Measurements from ENCODE around the gene STK17B.

The STK17B gene

GRCh38 chr2:196206804-196207203, 35.4 kb upstream of the STK17B start:
- Histone ChIP-seq H3K27me3 (ENCODE audit: low read length) (no peaks in the 10 kb centered on the region), H3K9me3 (ENCODE audit: insufficient read depth, low read length) (no peaks in the 10 kb centered on the region), H3K4me2 (ENCODE audit: low read depth, low read length, poor library complexity, severe bottlenecking) (no peak overlapping the region), H4K20me1 (ENCODE audit: low read depth, low read length) (no peaks in the 10 kb centered on the region), H3K4me3 (ENCODE audit: insufficient read depth, low read length, poor library complexity, severe bottlenecking) (no peak overlapping the region), H3K36me3 (ENCODE audit: low read length) (no peaks in the 10 kb centered on the region), H3F3A (ENCODE audit: insufficient read depth) (peaks cover 9% of the 10 kb centered on the region; the same call in 1 of the 2 replicates), H3K9me2 (replicated peaks; ENCODE audit: insufficient read depth, low read length) (no peaks in the 10 kb centered on the region), H3K27ac (ENCODE audit: low read depth, low read length) (no peak overlapping the region), H3K79me2 (ENCODE audit: insufficient read depth, low read length) (no peaks in the 10 kb centered on the region), H3K9ac (ENCODE audit: low read length) (no peak overlapping the region), H2AFZ (ENCODE audit: low read depth, low read length, severe bottlenecking) (no peak overlapping the region)
- TF ChIP-seq EZH2phosphoT487 (conservative IDR thresholded peaks at IDR 0.05; ENCODE audit: low read length) (no peak), CTCF (IDR thresholded peaks at IDR 0.05; ENCODE audit: insufficient read depth, low read length, poor library complexity, severe bottlenecking) (no peak)

GRCh38 chr2:196205881-196206435, 34.6 kb upstream of the STK17B start:
- no peak overlapping the region for H3K9ac ChIP-seq (ENCODE audit: low read length)
- H4K20me1 ChIP-seq (ENCODE audit: low read depth, low read length): no peaks in the 10 kb centered on the region
- H3K27me3 ChIP-seq (ENCODE audit: low read length): no peaks in the 10 kb centered on the region
- no peaks in the 10 kb centered on the region for H3K36me3 ChIP-seq (ENCODE audit: low read length)
- H2AFZ ChIP-seq (ENCODE audit: low read depth, low read length, severe bottlenecking): no peak overlapping the region
- H3K4me3 ChIP-seq (ENCODE audit: insufficient read depth, low read length, poor library complexity, severe bottlenecking): no peak overlapping the region
- TF ChIP-seq EZH2phosphoT487 (conservative IDR thresholded peaks at IDR 0.05; ENCODE audit: low read length) (no peak), CTCF (IDR thresholded peaks at IDR 0.05; ENCODE audit: insufficient read depth, low read length, poor library complexity, severe bottlenecking) (no peak)
- no peak overlapping the region for H3K4me2 ChIP-seq (ENCODE audit: low read depth, low read length, poor library complexity, severe bottlenecking)
- H3F3A ChIP-seq (ENCODE audit: insufficient read depth): peaks cover 7% of the 10 kb centered on the region; the same call in 1 of the 2 replicates
- H3K27ac ChIP-seq (ENCODE audit: low read depth, low read length): no peak overlapping the region
- H3K79me2 ChIP-seq (ENCODE audit: insufficient read depth, low read length): no peaks in the 10 kb centered on the region
- no peaks in the 10 kb centered on the region for H3K9me3 ChIP-seq (ENCODE audit: insufficient read depth, low read length)
- no peaks in the 10 kb centered on the region for H3K9me2 ChIP-seq (replicated peaks; ENCODE audit: insufficient read depth, low read length)

- H3K4me2 ChIP-seq (ENCODE audit: low read depth, low read length, poor library complexity, severe bottlenecking): no peak overlapping the region
- no peak overlapping the region for H3K27ac ChIP-seq (ENCODE audit: low read depth, low read length)
- H3F3A ChIP-seq (ENCODE audit: insufficient read depth): peaks cover 6% of the 10 kb centered on the region; the same call in 1 of the 2 replicates
- no peak overlapping the region for H3K4me3 ChIP-seq (ENCODE audit: insufficient read depth, low read length, poor library complexity, severe bottlenecking)
- no peaks in the 10 kb centered on the region for H3K79me2 ChIP-seq (ENCODE audit: insufficient read depth, low read length)
- H3K9ac ChIP-seq (ENCODE audit: low read length): no peak overlapping the region
- H3K9me2 ChIP-seq (replicated peaks; ENCODE audit: insufficient read depth, low read length): no peaks in the 10 kb centered on the region
- H3K36me3 ChIP-seq (ENCODE audit: low read length): no peaks in the 10 kb centered on the region
- no peak for TF ChIP-seq EZH2phosphoT487 (conservative IDR thresholded peaks at IDR 0.05; ENCODE audit: low read length)
- TF ChIP-seq CTCF (IDR thresholded peaks at IDR 0.05; ENCODE audit: insufficient read depth, low read length, poor library complexity, severe bottlenecking): no peak
- H3K9me3 ChIP-seq (ENCODE audit: insufficient read depth, low read length): no peaks in the 10 kb centered on the region
- H4K20me1 ChIP-seq (ENCODE audit: low read depth, low read length): no peaks in the 10 kb centered on the region
- no peaks in the 10 kb centered on the region for H3K27me3 ChIP-seq (ENCODE audit: low read length)
- no peak overlapping the region for H2AFZ ChIP-seq (ENCODE audit: low read depth, low read length, severe bottlenecking)
Measured at GRCh38 chr2:196205011-196205766, 33.8 kb upstream of the STK17B start.
